ENCODE results near the gene TNS4.

TNS4 gene

DNA sequence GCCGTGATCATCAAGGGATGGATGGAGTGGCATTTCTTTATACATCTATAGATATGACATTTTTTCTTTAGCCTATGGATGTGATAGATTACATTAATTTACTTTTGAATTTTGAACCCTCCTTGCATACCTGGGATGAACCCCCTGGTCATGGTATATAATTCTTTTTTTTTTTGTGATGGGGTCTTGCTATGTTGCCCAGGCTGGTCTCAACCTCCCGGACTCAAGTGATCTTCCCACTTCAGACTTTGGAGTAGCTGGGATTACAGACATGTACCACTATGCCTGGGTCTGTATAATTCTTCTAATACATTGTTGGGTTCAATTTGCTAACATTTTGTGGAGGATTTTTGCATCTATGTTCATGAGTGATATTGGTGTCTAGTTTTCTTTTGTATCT is 1.7 kb upstream of the TNS4 start:
- Histone ChIP-seq H3K36me3 (ENCODE audit: control insufficient read depth in 5 of 5, insufficient read depth in 5 of 5, low read length in 5 of 5) (no peaks in the 10 kb centered on the region), H3K9me3 (ENCODE audit: control insufficient read depth in 5 of 5, low read length in 5 of 5) (peaks cover 0 to 3% (median 0%) of the 10 kb centered on the region in 5 donors), H3K9ac (ENCODE audit: low read length in 5 of 5) (no peak overlapping the region), H3K27ac (ENCODE audit: low read depth, low read length) (no peak overlapping the region), H3K4me3 (ENCODE audit: low read depth in 1 of 5, low read length in 5 of 5) (no peak overlapping the region), H3K4me1 (ENCODE audit: control insufficient read depth in 5 of 5, insufficient read depth in 5 of 5, low read length in 5 of 5) (peaks cover 5 to 21% (median 16%) of the 10 kb centered on the region in 5 donors), H3K27me3 (ENCODE audit: control insufficient read depth in 5 of 5, insufficient read depth in 4 of 5, low read length in 5 of 5) (no peaks in the 10 kb centered on the region)

DNA sequence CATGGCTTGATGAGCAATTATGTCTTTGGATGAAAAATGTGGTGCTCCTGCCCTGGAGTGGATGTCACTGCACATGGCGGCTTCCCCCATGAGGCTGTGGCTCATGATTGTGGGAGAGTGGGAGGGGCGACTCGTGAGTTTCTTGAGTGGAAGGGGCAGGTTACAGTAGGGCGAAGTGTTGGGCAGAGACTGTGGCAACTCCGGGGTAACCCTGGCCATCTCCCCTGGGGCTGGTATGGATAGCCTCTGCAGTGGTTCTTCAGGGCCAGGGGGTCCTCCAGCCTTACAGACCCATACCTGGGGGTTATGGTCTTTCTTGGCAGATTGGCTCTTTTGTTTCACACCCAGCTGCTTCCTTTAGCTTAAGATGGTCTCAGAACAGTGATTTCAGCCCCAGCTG is 1.3 kb upstream of the TNS4 start:
- Histone ChIP-seq H3K9me3 (ENCODE audit: control insufficient read depth in 5 of 5, low read length in 5 of 5) (peaks cover 0 to 3% (median 0%) of the 10 kb centered on the region in 5 donors), H3K4me3 (ENCODE audit: low read depth in 1 of 5, low read length in 5 of 5) (no peak overlapping the region), H3K27ac (ENCODE audit: low read depth, low read length) (no peak overlapping the region), H3K27me3 (ENCODE audit: control insufficient read depth in 5 of 5, insufficient read depth in 4 of 5, low read length in 5 of 5) (no peaks in the 10 kb centered on the region), H3K36me3 (ENCODE audit: control insufficient read depth in 5 of 5, insufficient read depth in 5 of 5, low read length in 5 of 5) (no peaks in the 10 kb centered on the region), H3K9ac (ENCODE audit: low read length in 5 of 5) (no peak overlapping the region), H3K4me1 (ENCODE audit: control insufficient read depth in 5 of 5, insufficient read depth in 5 of 5, low read length in 5 of 5) (peaks cover 5 to 25% (median 16%) of the 10 kb centered on the region in 5 donors)

DNA sequence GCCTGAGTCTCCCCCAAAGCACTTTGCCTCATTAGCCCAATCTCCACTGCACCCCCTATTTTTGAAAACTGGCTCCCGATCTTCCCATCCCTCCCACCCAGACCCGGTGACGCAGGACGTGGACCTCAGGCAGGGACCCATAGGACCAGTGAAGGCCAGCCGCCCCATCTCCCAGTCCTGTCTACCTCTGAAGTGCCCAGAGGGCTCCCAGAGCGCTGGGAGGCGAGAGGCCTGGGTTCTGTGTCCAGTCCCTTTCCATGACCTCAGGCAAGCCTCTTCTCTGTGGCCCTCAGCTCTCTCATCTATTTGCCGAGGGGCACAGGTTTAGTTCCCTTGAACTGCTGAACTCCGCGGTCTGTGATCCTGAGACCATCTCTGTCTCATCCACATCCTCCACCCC is 714 bp downstream of the TNS4 start:
- H3K4me1 ChIP-seq (ENCODE audit: control insufficient read depth in 5 of 5, insufficient read depth in 5 of 5, low read length in 5 of 5): peaks cover 5 to 25% (median 16%) of the 10 kb centered on the region in 5 donors
- H3K9ac ChIP-seq (ENCODE audit: low read length in 5 of 5): no peak overlapping the region
- H3K9me3 ChIP-seq (ENCODE audit: control insufficient read depth in 5 of 5, low read length in 5 of 5): peaks cover 0 to 3% (median 0%) of the 10 kb centered on the region in 5 donors
- no peak overlapping the region for H3K4me3 ChIP-seq (ENCODE audit: low read depth in 1 of 5, low read length in 5 of 5)
- no peaks in the 10 kb centered on the region for H3K27me3 ChIP-seq (ENCODE audit: control insufficient read depth in 5 of 5, insufficient read depth in 4 of 5, low read length in 5 of 5)
- no peak overlapping the region for H3K27ac ChIP-seq (ENCODE audit: low read depth, low read length)
- H3K36me3 ChIP-seq (ENCODE audit: control insufficient read depth in 5 of 5, insufficient read depth in 5 of 5, low read length in 5 of 5): no peaks in the 10 kb centered on the region

DNA sequence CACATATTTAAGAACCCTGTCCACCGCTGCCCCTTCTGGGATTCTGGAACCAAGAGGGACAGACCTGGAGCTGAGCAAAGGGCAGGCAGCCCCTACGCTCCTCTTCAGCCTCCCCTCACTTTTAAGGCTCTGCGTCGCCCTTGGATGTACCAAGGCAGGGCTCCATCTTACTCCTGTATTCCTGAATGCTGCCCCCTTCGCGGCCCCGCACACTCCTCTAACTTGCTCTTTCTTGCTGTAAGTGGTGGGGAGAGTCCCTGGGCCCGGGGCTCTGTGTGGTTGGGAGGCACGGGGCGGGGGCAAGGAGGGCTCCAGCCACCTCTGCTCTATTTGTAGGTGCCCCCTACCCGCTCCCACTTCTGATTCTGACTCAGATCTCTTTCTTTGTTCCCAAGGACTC is 1.2 kb downstream of the TNS4 start:
- Histone ChIP-seq H3K9ac (ENCODE audit: low read length in 5 of 5) (no peak overlapping the region), H3K27me3 (ENCODE audit: control insufficient read depth in 5 of 5, insufficient read depth in 4 of 5, low read length in 5 of 5) (no peaks in the 10 kb centered on the region), H3K36me3 (ENCODE audit: control insufficient read depth in 5 of 5, insufficient read depth in 5 of 5, low read length in 5 of 5) (no peaks in the 10 kb centered on the region), H3K27ac (ENCODE audit: low read depth, low read length) (no peak overlapping the region), H3K4me1 (ENCODE audit: control insufficient read depth in 5 of 5, insufficient read depth in 5 of 5, low read length in 5 of 5) (peaks cover 5 to 25% (median 16%) of the 10 kb centered on the region in 5 donors), H3K9me3 (ENCODE audit: control insufficient read depth in 5 of 5, low read length in 5 of 5) (peaks cover 0 to under 1% (median 0%) of the 10 kb centered on the region in 5 donors), H3K4me3 (ENCODE audit: low read depth in 1 of 5, low read length in 5 of 5) (peak overlapping the region in 1 of 5 donors; percentile 38)

DNA sequence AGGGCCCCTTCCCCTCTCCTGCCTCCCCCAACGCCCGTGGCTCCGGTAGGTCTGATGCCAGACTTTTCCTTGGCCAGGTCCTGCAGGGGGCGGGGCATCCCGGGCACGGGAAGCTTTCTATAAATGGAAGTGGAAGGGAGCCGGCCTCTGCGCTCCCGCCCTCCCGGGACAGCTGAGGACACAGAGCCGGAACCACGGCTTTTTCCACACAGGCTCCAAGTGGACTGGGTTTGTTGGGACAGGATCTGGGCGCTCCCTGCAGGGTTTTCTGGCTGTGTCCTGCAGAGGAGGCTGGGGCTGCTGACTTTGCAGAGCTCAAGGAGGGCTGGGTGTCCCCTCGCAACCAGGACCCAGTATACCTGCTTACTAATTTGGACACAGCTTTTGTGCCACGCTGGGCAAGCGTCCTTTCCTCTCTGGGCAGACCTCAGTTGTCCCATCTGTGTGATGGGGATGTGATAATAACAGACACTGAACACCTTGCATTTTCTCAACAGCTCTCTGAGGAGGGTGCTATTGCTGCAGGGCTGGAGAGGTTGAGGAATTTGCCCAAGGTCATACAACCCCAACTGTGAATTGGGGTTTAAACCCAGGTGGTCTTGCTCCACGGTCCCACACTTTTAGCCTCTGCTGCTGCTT is 1.8 kb downstream of the TNS4 start:
- no peak overlapping the region for H3K9ac ChIP-seq (ENCODE audit: low read length in 5 of 5)
- H3K9me3 ChIP-seq (ENCODE audit: control insufficient read depth in 5 of 5, low read length in 5 of 5): no peaks in the 10 kb centered on the region
- H3K27ac ChIP-seq (ENCODE audit: low read depth, low read length): no peak overlapping the region
- peak overlapping the region in 4 of 5 donors; percentile 12 to 38 (median 22) for H3K4me3 ChIP-seq (ENCODE audit: low read depth in 1 of 5, low read length in 5 of 5)
- peaks cover 5 to 25% (median 16%) of the 10 kb centered on the region in 5 donors for H3K4me1 ChIP-seq (ENCODE audit: control insufficient read depth in 5 of 5, insufficient read depth in 5 of 5, low read length in 5 of 5)
- no peaks in the 10 kb centered on the region for H3K27me3 ChIP-seq (ENCODE audit: control insufficient read depth in 5 of 5, insufficient read depth in 4 of 5, low read length in 5 of 5)
- no peaks in the 10 kb centered on the region for H3K36me3 ChIP-seq (ENCODE audit: control insufficient read depth in 5 of 5, insufficient read depth in 5 of 5, low read length in 5 of 5)

DNA sequence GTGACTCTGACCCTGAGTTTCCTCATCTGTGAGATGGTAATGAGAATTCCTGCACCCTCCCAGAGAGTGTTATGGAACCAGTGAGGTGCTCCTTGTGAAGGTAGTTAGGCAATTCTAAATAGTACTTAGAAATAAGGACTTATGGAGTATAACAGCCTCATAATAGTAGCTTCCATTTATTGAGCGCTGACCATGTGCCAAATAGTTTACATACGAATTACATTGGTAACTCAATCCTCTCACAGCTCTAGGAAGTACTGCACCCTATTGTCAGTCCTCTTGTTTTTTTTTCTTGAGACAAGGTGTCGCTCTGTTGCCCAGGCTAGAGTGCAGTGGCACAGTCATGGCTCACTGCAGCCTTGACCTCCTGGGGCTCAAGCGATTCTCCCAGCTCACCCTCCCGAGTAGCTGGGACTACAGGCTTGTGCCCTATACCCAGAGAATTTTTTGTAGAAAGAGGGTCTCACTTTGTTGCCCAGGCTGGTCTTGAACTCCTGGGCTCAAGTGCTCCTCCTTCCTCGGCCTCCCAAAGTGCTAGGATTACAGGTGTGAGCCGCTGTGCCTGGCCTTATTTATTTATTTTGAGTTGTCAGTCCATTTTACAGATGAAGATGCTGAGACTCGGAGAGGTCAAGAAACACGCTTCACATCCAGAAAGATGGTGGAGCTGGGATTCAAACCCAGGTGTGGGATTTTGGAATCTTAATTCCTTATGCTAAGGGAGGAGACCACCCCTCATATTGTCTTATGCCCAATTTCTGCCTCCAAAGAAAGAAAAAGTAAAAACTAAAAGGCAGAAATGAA is 2.9 kb downstream of the TNS4 start:
- H3K4me1 ChIP-seq (ENCODE audit: control insufficient read depth in 5 of 5, insufficient read depth in 5 of 5, low read length in 5 of 5): peaks cover 5 to 30% (median 23%) of the 10 kb centered on the region in 5 donors
- no peak overlapping the region for H3K27ac ChIP-seq (ENCODE audit: low read depth, low read length)
- H3K36me3 ChIP-seq (ENCODE audit: control insufficient read depth in 5 of 5, insufficient read depth in 5 of 5, low read length in 5 of 5): no peaks in the 10 kb centered on the region
- H3K9me3 ChIP-seq (ENCODE audit: control insufficient read depth in 5 of 5, low read length in 5 of 5): no peaks in the 10 kb centered on the region
- no peak overlapping the region for H3K9ac ChIP-seq (ENCODE audit: low read length in 5 of 5)
- no peaks in the 10 kb centered on the region for H3K27me3 ChIP-seq (ENCODE audit: control insufficient read depth in 5 of 5, insufficient read depth in 4 of 5, low read length in 5 of 5)
- H3K4me3 ChIP-seq (ENCODE audit: low read depth in 1 of 5, low read length in 5 of 5): no peak overlapping the region

DNA sequence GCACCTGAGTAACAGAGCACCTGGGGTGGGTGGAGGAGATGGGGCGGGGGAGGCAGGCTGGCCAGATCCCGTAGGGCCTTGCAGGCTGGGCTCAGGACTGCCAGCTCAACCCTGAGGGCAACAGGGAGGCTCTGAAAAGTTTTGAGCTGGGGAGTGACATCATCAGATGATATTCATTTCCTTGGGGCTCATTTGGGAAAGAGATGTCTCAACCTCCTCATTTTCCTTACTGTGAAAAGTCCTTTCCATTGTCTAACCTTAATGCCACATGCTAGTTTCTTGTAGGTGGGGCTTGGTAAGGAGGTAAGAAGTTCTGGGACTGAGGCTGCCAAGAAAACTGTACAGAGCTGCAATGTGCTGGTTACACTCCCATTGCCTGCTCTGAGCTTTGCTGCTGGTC is 3.7 kb downstream of the TNS4 start:
- Histone ChIP-seq H3K4me1 (ENCODE audit: control insufficient read depth in 5 of 5, insufficient read depth in 5 of 5, low read length in 5 of 5) (peaks cover 5 to 30% (median 23%) of the 10 kb centered on the region in 5 donors), H3K9me3 (ENCODE audit: control insufficient read depth in 5 of 5, low read length in 5 of 5) (no peaks in the 10 kb centered on the region), H3K4me3 (ENCODE audit: low read depth in 1 of 5, low read length in 5 of 5) (no peak overlapping the region), H3K9ac (ENCODE audit: low read length in 5 of 5) (no peak overlapping the region), H3K27ac (ENCODE audit: low read depth, low read length) (no peak overlapping the region), H3K27me3 (ENCODE audit: control insufficient read depth in 5 of 5, insufficient read depth in 4 of 5, low read length in 5 of 5) (no peaks in the 10 kb centered on the region), H3K36me3 (ENCODE audit: control insufficient read depth in 5 of 5, insufficient read depth in 5 of 5, low read length in 5 of 5) (no peaks in the 10 kb centered on the region)

DNA sequence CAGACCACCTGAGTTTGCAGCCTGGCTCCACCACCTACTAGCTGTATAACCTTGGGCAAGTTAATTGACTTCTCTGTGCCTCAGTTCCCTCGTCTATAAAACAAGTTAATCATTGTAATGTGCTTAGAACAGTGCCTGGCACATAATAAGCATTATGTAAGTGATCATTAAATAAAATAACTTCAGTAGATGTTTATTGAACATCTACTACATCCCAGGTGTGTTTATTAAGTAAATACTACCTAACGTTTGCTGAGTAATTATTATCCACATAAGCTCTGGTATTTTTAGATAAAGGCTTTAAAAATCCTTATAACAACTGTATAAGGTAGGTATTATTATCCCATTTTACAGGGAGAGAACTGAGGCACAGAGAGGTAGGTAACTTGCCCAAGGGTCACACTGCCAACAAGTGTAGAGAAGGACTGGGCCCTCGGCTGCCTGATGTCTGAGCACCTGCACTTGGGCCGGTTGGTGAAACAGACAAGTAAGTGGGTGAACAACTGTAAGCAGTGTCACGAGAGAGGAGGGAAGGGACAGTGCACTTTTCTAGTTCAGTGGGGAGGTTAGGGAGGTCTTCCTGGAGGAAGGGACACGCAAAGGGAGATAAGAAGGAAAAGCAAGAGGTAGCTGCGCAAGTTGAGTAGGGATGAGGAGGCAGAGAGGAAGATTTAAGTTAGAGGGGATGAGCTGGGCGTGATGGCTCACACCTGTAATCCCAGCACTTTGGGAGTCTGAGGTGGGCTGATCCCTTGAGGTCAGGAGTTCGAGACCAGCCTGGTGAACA is 4.6 kb downstream of the TNS4 start:
- Histone ChIP-seq H3K9ac (ENCODE audit: low read length in 5 of 5) (no peak overlapping the region), H3K9me3 (ENCODE audit: control insufficient read depth in 5 of 5, low read length in 5 of 5) (no peaks in the 10 kb centered on the region), H3K27me3 (ENCODE audit: control insufficient read depth in 5 of 5, insufficient read depth in 4 of 5, low read length in 5 of 5) (no peaks in the 10 kb centered on the region), H3K27ac (ENCODE audit: low read depth, low read length) (no peak overlapping the region), H3K4me3 (ENCODE audit: low read depth in 1 of 5, low read length in 5 of 5) (no peak overlapping the region), H3K4me1 (ENCODE audit: control insufficient read depth in 5 of 5, insufficient read depth in 5 of 5, low read length in 5 of 5) (peaks cover 5 to 30% (median 23%) of the 10 kb centered on the region in 5 donors), H3K36me3 (ENCODE audit: control insufficient read depth in 5 of 5, insufficient read depth in 5 of 5, low read length in 5 of 5) (no peaks in the 10 kb centered on the region)

DNA sequence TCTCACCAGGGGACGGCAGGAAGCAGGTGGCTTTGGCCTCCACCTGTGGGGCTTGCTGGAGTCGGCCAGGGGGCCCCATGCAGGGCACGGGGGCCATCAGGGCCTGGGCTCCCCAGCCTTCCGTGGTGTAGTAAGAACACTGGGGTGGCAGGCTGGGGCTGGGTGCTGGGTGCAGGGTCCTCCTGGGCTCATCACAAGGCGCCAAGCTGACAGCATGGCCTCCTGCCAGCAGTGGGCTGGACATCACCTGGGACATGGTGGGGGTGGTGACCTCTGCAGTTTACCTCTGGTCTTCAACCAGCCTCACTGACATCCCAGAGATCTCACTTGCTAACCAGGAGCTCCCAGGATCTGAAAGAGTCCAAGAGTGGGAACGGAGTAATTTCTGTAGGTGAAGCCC is 5.3 kb downstream of the TNS4 start:
- Histone ChIP-seq H3K27me3 (ENCODE audit: control insufficient read depth in 5 of 5, insufficient read depth in 4 of 5, low read length in 5 of 5) (no peaks in the 10 kb centered on the region), H3K9ac (ENCODE audit: low read length in 5 of 5) (no peak overlapping the region), H3K36me3 (ENCODE audit: control insufficient read depth in 5 of 5, insufficient read depth in 5 of 5, low read length in 5 of 5) (no peaks in the 10 kb centered on the region), H3K9me3 (ENCODE audit: control insufficient read depth in 5 of 5, low read length in 5 of 5) (no peaks in the 10 kb centered on the region), H3K27ac (ENCODE audit: low read depth, low read length) (no peak overlapping the region), H3K4me1 (ENCODE audit: control insufficient read depth in 5 of 5, insufficient read depth in 5 of 5, low read length in 5 of 5) (peaks cover 5 to 30% (median 23%) of the 10 kb centered on the region in 5 donors), H3K4me3 (ENCODE audit: low read depth in 1 of 5, low read length in 5 of 5) (no peak overlapping the region)

DNA sequence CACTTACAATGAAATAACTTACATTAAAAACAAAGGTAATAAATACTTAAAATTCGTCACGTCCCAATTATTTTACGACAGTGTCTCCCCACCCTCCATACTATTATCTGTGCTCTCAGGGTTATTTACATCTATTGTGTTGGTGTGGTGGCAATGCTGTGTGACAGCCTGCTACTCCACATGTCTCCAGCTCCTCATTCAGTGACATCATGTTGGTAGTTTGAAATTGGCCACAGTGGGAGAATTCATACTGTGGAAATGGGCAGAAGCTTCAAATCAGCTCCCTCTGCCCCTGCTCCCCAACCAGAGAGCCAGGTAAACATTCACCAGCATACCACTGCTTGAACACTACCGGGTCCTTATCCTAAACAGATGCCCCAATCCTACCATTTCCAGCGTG is 6.3 kb downstream of the TNS4 start:
- no peak overlapping the region for H3K9ac ChIP-seq (ENCODE audit: low read length in 5 of 5)
- H3K4me3 ChIP-seq (ENCODE audit: low read depth in 1 of 5, low read length in 5 of 5): no peak overlapping the region
- H3K36me3 ChIP-seq (ENCODE audit: control insufficient read depth in 5 of 5, insufficient read depth in 5 of 5, low read length in 5 of 5): no peaks in the 10 kb centered on the region
- H3K27me3 ChIP-seq (ENCODE audit: control insufficient read depth in 5 of 5, insufficient read depth in 4 of 5, low read length in 5 of 5): no peaks in the 10 kb centered on the region
- no peaks in the 10 kb centered on the region for H3K9me3 ChIP-seq (ENCODE audit: control insufficient read depth in 5 of 5, low read length in 5 of 5)
- H3K27ac ChIP-seq (ENCODE audit: low read depth, low read length): no peak overlapping the region
- peaks cover 5 to 36% (median 24%) of the 10 kb centered on the region in 5 donors for H3K4me1 ChIP-seq (ENCODE audit: control insufficient read depth in 5 of 5, insufficient read depth in 5 of 5, low read length in 5 of 5)
